HG03439 (cell line): ENCODE results near the gene CAMTA1.

ENCODE experiments used
- ATAC-seq: cut with Tn5 transposase; IDR thresholded peaks from one replicate; pipeline ENCODE4 v1.9.1; 2021; ENCODE audit warnings: mild to moderate bottlenecking, moderate library complexity; ENCODE audit not compliant: unreplicated experiment

The CAMTA1 gene

GRCh38 chr1:6953907-6954364 is 168.7 kb downstream of the CAMTA1 start:
- ATAC-seq: no peak

GRCh38 chr1:6954591-6954990 is 169.3 kb downstream of the CAMTA1 start:
- no peak for ATAC-seq

DNA sequence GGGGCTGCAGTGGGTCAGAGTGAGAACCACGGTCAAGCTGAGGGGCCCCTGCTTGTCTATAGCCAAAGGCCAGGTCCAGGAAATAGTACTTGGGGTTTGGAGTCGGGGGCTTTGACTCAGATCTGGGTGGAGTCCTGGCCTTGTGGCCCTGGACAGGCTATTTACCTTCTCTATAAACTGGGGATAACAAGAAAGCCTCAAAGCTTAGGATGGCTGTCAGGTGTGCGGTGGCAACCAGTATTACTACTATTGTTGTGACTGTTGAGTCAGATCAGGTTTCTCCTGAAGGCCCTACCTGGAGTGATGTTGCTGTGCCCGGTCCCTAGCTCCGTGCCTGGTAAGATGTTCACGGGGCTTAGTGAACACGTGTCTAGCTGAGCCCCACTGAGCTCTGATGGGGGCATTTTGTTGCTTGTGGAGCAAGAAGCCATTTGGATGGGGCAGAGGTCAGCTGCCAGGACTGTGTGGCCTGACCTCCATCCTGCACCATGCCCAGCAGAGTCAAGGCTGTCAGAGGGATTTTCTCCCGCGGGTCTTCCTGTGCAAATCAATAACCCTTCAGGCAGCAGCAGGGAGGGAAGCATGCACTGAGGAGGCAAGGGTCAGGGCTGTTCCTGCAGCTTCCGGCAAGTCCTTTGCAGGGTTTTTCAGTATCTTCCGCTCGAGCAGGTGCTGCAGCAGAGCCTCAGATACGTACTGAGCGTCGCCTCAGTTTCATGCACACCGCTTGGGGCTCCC is 170.3 kb downstream of the CAMTA1 start:
- ATAC-seq: no peak

GRCh38 chr1:6956488-6957159 is 171.4 kb downstream of the CAMTA1 start:
- ATAC-seq: no peak

GRCh38 chr1:6957341-6957740 is 172.1 kb downstream of the CAMTA1 start:
- ATAC-seq: no peak

- ATAC-seq: no peak
These were observed 173.3 kb downstream of the CAMTA1 start for GRCh38 chr1:6958407-6959030.

DNA sequence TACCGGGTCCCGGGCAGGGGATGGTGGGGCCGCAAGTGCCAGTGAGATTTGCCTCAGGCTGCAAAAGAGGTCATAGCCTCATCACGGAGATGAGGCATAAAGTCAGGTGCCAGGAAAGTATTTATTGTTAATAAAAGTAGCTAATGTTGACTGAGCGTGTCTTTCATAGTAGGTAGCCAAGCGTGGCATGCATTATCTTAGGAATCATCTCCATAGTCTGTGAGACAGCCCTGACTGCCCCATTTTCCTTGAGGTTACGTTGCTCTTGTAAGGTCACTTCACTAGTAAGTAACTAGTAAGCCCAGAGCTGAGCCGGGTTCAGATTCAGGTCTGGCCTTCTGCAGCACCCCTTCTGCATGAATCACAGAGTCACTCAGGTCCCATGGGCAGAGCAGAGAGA is 174.2 kb downstream of the CAMTA1 start:
- no peak for ATAC-seq

GRCh38 chr1:6960291-6960811 is 175.1 kb downstream of the CAMTA1 start:
- ATAC-seq: no peak

DNA sequence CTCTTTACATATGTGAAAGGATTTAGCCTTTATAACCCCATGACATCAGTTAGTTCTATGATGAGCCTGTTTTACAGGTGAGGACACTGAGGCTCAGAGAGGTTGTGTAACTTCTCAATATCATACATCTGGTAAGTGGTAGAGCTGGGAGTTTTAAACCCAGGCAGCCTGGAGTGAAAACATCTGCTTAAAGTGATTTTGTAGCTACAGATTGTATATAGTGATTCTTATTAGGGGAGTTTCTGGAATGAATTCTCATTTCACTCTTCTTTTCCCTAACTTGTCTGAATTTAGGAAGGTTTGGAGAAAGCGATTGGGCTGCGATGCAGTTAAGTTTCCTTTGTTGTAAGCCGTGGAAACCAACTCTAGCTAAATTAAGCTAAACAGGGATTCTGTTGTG is 175.6 kb downstream of the CAMTA1 start:
- no peak for ATAC-seq

DNA sequence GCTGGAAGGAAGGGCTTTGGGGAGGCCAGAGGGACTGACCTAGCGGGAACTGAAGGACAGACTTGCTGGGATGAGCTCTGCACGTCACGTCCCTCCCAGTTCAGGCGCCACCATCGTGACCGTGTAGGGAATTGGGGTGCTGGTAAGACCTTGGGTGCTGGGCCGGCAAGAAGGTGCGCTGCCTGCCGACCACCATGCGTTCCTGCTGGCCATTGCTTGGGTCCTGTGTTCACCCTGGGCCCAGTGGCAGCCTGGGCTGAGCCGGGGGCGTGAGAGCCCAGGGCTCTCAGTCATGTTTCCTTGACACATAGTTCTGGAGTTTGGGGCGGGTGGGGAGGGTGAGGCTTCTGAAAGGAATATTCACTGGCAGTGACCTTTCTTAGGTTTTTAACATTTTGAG is 176.0 kb downstream of the CAMTA1 start:
- ATAC-seq: no peak

- ATAC-seq: no peak
These were observed 176.7 kb downstream of the CAMTA1 start for GRCh38 chr1:6961905-6962477.

DNA sequence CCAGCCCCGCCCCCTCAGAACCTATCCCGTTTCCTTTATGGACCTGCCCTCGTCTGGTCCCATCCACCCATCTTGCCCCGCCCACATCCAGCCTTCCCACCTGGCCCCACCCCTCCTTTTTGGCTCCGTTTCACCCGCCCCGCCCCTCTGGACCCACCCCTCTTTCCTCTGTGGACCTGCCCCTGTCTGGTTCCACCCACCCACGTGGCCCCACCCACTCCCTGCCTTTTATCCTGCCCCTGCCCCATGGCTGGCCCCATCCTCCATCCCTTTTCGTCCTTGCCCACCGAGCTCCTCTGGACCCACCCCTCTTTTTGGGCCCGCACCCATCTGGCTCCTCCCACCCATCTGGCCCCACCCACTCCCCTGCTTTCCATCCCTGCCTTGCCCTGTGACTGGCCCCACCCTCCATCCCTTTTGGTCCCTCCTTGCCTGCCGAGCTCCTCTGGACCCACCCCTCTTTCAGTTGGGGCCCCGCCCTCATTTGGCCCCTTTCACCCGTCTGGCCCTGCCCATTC is 177.3 kb downstream of the CAMTA1 start:
- no peak for ATAC-seq

GRCh38 chr1:6962996-6963911 is 178.0 kb downstream of the CAMTA1 start:
- no peak for ATAC-seq

DNA sequence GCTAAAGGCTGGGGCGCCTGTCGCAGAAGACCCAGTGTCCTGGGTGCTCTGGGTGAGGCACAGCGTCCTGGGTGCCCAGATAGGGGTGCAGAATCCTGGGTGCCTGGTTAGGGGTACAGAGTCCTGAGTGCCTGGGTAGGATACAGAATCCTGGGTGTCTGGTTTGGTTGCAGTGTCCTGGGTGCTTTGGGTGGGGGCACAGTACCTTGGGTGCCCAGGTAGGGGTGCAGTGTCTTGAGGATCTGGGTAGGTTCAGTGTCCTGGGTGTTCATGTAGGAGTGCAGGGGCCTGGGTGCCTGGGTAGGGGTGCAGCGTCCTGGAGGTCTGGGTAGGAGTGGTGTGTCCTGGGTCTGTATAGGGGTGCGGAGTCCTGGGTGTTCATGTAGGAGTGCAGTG is 178.7 kb downstream of the CAMTA1 start:
- no peak for ATAC-seq

GRCh38 chr1:6965083-6965934 is 180.1 kb downstream of the CAMTA1 start:
- ATAC-seq: no peak

DNA sequence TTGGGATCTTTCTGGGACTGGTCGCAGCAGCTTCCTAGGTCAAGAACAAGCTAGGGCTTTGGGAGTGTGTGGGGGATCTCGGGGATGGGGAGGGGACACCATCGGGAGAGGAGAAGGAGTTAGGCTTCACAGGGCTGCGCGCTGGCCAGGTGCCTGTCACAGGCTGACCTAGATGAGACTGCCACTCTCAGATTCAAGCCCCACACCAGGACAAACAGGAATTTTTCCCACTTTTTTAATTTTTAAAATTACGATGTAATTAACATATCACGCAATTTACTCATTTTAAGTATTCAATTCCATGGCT is 180.6 kb downstream of the CAMTA1 start:
- ATAC-seq: no peak

DNA sequence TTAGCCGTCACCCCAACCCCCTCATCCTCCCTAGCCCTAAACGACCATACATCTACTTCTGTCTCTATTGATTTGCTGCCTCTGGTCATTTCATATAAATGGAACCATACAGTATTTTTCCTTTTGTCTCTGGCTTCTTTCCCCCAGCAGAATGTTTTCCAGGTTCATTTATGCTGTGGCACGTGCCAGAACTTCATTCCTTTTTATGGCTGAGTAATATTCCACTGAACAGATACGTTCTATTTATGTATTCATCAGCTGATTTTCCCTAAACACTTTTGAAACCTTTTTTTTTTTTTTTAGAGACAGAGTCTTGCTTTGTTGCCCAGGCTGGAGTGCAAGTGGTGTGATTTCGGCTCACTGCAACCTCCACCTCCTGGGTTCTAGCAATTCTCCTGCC is 181.1 kb downstream of the CAMTA1 start:
- no peak for ATAC-seq

- no peak for ATAC-seq
These were observed 182.3 kb downstream of the CAMTA1 start for GRCh38 chr1:6967431-6968111.

DNA sequence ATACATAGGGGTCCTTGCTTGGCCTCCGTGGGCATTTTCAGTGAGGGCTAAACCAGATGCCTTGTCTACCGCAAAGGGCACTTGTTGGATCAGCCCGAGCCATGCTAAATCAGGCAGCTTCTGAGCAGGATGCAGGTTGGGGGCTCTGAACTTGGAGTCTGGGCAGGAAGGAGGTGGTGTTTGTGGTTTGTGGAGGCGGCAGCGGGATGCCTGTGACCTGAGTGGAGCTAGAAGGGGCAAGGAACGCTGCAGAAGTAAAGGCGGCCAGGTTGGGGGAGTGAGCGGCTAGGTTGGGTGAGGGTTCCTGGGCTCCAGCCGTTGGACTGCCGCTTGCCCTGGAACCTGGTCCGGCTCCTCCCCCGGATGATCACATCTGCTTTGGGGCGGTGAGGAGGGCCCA is 183.9 kb downstream of the CAMTA1 start:
- no peak for ATAC-seq
